B cell (primary cell): ENCODE results near the gene WFS1.

Experiments
- EZH2 ChIP-seq: IDR thresholded peaks from 2 replicates; pipeline ENCODE4 v1.6.1; 2012; ENCODE audit warnings: borderline replicate concordance, low read depth, mild to moderate bottlenecking, moderate library complexity, low read length; ENCODE audit not compliant: insufficient read depth, poor library complexity, severe bottlenecking
- TF ChIP-seq, protein P1 (sequence below): fragments of 200-600 bp; IDR thresholded peaks from one replicate; pipeline ENCODE4 v1.8.0; 2022; ENCODE audit warnings: antibody characterized with exemption, mild to moderate bottlenecking

GRCh38 chr4:6331018-6331417 is 61.4 kb downstream of the WFS1 start:
- no peak for TF ChIP-seq EZH2
- TF ChIP-seq, protein P1, sequence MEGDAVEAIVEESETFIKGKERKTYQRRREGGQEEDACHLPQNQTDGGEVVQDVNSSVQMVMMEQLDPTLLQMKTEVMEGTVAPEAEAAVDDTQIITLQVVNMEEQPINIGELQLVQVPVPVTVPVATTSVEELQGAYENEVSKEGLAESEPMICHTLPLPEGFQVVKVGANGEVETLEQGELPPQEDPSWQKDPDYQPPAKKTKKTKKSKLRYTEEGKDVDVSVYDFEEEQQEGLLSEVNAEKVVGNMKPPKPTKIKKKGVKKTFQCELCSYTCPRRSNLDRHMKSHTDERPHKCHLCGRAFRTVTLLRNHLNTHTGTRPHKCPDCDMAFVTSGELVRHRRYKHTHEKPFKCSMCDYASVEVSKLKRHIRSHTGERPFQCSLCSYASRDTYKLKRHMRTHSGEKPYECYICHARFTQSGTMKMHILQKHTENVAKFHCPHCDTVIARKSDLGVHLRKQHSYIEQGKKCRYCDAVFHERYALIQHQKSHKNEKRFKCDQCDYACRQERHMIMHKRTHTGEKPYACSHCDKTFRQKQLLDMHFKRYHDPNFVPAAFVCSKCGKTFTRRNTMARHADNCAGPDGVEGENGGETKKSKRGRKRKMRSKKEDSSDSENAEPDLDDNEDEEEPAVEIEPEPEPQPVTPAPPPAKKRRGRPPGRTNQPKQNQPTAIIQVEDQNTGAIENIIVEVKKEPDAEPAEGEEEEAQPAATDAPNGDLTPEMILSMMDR, result peak; percentile 51
